ENCODE measurements around the gene ZNF691.

The ZNF691 gene

DNA sequence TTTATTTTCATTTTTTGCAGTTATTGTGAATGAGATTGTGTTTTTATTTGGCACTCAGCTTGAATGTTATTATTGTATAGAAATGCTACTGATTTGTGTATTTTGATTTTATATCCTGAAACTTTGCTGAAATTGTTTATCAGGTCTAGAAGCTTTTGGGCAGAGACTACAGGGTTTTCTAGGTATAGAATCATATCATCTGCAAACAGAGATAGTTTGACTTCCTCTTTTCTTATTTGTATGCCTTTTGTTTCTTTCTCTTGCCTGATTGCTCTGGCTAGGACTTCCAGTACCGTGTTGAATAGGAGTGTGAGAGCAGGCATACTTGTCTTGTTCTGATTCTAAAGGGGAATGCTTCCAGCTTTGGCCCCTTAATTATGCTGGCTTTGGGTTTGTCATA, 27.3 kb downstream of the ZNF691 start:
- TF ChIP-seq, protein P1, sequence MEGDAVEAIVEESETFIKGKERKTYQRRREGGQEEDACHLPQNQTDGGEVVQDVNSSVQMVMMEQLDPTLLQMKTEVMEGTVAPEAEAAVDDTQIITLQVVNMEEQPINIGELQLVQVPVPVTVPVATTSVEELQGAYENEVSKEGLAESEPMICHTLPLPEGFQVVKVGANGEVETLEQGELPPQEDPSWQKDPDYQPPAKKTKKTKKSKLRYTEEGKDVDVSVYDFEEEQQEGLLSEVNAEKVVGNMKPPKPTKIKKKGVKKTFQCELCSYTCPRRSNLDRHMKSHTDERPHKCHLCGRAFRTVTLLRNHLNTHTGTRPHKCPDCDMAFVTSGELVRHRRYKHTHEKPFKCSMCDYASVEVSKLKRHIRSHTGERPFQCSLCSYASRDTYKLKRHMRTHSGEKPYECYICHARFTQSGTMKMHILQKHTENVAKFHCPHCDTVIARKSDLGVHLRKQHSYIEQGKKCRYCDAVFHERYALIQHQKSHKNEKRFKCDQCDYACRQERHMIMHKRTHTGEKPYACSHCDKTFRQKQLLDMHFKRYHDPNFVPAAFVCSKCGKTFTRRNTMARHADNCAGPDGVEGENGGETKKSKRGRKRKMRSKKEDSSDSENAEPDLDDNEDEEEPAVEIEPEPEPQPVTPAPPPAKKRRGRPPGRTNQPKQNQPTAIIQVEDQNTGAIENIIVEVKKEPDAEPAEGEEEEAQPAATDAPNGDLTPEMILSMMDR (IDR thresholded peaks at IDR 0.05; ENCODE audit: low read depth, low read length), result no peak
- no peak overlapping the region for H3K4me3 ChIP-seq (ENCODE audit: low read depth, low read length)
- DNase-seq (ENCODE audit: low read depth, low spot score), result no peak
- in situ Hi-C loops (cut with HindIII; ENCODE audit: low sequenced_read_pairs), result no loop called here

GRCh38 chr1:42876009-42876408, 29.6 kb downstream of the ZNF691 start:
- in situ Hi-C loops (cut with HindIII; ENCODE audit: low sequenced_read_pairs), result no loop called here
- no peak for DNase-seq (ENCODE audit: low read depth, low spot score)
- TF ChIP-seq, protein P1 (IDR thresholded peaks at IDR 0.05; ENCODE audit: low read depth, low read length), result no peak
- no peak overlapping the region for H3K4me3 ChIP-seq (ENCODE audit: low read depth, low read length)

DNA sequence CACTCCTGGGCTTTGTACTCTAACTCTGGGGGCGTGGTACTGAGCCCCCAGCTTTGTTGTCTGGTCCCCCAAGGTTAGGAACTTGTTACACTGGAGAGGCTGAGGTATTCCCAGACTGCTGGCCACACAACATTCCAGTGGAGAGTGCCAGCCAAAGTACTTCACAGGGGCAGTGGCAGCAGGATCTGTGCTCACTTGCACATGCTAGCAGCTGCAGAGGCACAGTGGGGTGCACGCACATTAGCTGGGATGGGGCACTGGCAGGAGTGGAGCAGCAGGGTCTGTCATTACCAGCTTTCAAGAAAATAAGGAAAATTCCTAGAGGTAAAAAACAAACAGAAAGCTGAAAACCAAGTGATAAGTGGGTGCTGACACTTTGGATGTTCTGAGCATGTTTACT, 31.0 kb downstream of the ZNF691 start:
- TF ChIP-seq, protein P1 (IDR thresholded peaks at IDR 0.05; ENCODE audit: low read depth, low read length), result no peak
- in situ Hi-C loops (cut with HindIII; ENCODE audit: low sequenced_read_pairs), result no loop called here

DNA sequence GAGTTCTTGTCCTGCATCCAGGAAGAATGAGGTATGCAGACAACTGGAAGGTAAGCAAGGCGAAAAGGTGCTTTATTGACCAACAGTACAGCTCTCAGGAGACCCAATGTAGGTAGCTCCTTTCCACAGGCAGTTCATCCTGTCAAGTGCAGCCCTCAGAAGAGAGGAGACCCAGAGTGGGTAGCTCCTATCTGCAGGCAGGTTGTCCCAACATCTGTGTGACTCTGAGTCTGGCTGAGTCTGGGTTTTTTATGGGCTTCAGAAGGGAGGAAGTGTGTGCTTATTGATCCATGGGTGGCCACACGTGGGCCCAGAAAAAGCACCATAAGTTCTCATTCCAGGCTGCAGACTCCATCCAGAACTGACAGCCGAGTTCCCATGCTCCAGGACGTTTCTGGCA, 34.0 kb downstream of the ZNF691 start:
- in situ Hi-C loops (cut with HindIII; ENCODE audit: low sequenced_read_pairs), result no loop called here
- TF ChIP-seq, protein P1 (IDR thresholded peaks at IDR 0.05; ENCODE audit: low read depth, low read length), result no peak
- no peak for DNase-seq (ENCODE audit: low read depth, low spot score)
- H3K4me3 ChIP-seq (ENCODE audit: low read depth, low read length), result no peak overlapping the region

More for the DNA sequence above, 31.0 kb downstream of the ZNF691 start:
- DNase-seq (ENCODE audit: low read depth, low spot score), result no peak
- H3K4me3 ChIP-seq (ENCODE audit: low read depth, low read length), result no peak overlapping the region

- no peak for DNase-seq (ENCODE audit: low read depth, low spot score)
- H3K4me3 ChIP-seq (ENCODE audit: low read depth, low read length), result no peak overlapping the region
- in situ Hi-C loops (cut with HindIII; ENCODE audit: low sequenced_read_pairs), result no loop called here
- TF ChIP-seq, protein P1 (IDR thresholded peaks at IDR 0.05; ENCODE audit: low read depth, low read length), result no peak
Measured at GRCh38 chr1:42886046-42886739, 39.8 kb downstream of the ZNF691 start.

GRCh38 chr1:42886800-42887199, 40.4 kb downstream of the ZNF691 start:
- DNase-seq (ENCODE audit: low read depth, low spot score), result no peak
- in situ Hi-C loops (cut with HindIII; ENCODE audit: low sequenced_read_pairs), result no loop called here
- TF ChIP-seq, protein P1 (IDR thresholded peaks at IDR 0.05; ENCODE audit: low read depth, low read length), result no peak
- H3K4me3 ChIP-seq (ENCODE audit: low read depth, low read length), result no peak overlapping the region

Measured in astrocyte of the spinal cord (primary cell).